IPS DF 19.7 (cell line): ENCODE measurements around the gene C12orf57.

Source experiments
- DNase-seq: peaks from one replicate; pipeline ENCODE4 v3.0.0-alpha.2; 2013; ENCODE audit warnings: low read depth, low spot score

Gene C12orf57

DNA sequence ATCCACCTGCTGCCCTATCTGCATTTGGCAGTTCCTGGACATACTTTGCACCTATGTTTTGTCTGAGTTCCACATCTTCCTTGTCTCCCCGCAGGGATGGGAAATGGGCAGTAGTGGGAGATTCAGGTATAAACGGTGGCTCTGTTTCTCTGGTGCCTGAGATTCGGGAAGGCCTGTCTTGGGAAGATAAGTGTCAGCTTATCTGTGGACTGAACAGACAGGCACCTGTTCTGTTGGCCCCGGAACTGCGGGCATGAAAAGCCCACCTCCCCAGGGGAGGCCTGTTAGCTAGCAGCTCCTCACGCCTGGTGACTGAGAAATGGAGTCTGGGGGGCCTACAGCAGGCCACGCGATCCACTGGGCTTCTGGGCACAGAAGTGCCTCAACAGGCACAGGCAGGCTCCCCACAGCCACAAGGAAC, 20.8 kb downstream of the C12orf57 start:
- DNase-seq: no peak

DNA sequence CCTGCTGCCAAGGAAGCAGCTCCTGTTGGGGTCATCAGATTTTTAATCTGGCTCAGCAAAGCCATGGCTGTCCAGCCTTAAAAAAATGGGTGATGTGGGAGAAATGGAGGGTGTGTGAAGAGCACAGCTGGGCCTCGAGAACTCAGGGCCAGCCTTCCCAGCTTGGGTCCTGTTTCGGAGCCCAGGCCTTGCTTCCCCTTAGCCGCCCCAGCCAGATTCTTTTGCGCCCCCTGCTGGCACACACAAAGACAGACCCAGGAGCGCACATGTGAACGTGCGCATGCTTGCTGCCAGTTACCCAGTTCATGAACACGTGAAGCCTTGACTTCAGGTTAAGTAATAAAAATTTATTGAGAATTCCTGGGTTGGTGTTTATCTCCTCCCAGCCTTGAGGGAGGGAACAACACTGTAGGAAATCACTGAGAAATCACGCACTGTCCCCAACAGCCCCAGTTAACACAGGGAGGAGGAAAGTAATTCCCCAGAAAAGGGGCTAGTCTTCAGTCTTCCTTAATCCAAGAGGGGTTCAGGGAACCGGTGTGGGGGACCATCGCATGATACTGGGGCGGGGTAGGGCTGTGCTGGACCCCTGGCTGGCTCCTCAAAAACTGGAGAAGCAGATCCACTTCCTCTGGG, 21.3 kb downstream of the C12orf57 start:
- no peak for DNase-seq

DNA sequence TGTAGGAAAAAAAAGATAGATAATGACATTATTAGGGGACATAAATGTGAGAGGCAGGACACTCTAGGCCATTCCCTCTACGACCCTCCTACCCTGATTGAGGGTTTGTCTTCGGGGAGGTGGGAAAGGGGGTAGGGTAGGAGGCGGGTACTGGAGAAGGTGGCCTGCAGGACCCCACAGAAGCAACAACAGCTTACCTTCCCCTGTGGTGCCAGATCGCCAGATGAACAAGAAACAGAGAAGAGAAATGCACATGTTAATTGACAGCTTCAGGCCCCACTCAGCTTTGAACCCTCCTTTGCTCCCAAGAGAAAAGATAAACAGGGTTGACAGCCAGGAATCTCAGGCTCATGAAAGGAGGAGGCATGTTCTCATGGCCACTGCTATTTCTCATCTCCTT, 21.9 kb downstream of the C12orf57 start:
- DNase-seq: no peak

DNA sequence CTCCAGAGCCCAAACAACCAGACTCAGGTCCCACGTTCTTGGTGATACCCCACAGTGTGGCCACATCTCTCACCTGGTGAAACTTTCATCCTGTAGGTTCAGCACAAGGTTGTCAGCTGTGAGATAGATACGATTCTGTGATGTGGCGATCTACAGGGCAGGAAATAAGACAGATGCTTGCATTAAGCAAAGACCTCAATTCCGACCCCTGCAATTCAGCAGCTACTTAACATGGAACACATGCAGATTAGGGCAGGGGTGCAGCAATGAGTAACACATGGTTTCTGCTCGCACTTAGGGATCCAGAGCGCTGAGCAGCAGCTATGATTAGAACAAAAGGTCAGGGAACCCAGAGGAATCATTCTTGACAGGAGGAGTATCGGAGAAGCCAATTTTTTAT, 22.5 kb downstream of the C12orf57 start:
- no peak for DNase-seq

DNA sequence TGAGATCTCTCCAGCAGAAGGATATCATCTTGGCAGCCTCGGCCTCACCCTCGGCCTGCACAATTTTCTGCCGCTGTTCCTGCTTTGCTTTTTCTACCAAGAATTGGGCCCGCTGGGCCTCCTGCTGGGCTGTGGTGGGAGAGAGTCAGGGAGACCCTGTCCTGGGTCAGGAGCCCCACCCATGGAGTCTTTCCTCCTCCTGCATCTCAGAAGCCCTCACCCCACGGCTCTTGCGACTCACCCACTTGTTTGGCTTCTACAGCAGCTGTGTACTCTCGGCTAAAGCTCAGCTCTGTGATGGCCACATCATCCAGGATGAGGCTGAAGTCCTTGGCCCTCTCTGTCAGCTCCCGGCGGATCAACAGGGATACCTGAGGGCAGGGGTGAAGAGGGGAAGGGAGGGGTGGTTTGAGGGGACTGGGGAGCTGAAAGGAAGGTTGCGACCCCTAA, 23.9 kb downstream of the C12orf57 start:
- DNase-seq: no peak

DNA sequence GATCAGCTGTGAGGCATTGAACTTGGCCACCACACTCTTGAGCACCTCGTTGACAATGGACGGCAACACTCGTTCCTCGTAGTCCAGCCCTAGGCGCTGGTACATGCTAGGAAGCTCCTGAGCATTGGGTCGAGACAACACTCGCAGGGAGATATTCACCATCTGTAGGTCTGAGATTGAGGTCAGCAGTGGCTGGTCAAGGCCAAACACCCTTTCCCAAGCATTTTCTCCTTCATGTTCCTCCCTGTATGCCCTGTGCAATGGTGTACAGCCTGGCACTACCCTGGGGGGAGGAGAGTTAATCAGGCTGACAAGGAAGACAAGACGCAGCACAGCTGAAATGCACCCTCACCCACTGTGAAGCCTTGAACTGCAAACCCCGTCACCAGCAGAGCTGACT, 24.6 kb downstream of the C12orf57 start:
- no peak for DNase-seq

DNA sequence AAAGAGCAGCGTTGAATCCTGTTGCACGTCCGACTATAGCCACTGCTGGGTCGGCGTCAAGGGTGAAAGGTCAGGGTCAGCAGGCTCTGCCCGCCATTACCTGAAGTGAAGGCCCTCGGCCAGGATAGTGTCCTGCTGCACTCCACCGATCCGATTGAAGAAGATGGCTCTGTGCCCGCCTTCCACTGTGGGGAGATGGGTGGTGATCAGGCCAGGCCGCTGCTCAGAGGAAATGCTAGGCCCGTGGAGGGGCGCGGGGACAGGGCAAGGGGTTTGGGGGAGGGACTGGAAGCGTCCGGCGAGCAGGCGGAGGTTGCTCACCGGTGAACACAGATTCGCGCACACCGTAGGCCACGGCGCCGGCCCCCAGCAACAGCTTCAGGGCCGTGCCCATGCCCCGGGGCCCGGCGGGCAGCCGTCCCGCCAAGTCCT, 26.3 kb downstream of the C12orf57 start:
- no peak for DNase-seq

DNA sequence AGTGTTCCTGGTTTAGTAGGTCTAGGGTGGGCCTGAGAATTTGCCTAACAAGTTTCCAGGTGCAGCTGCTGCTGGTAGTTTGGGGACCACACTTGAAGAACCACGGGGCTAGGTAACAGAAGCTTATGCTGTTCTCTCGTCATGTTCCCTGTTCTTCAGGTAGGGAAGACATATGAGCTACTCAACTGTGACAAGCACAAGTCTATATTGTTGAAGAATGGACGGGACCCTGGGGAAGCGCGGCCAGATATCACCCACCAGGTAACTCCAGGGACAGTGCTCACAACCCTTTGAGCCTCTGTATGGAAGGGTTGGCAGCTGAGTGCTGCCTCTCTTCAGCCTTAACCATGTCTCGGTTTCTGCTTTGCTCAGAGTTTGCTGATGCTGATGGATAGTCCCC, 30.4 kb downstream of the C12orf57 start:
- no peak for DNase-seq

DNA sequence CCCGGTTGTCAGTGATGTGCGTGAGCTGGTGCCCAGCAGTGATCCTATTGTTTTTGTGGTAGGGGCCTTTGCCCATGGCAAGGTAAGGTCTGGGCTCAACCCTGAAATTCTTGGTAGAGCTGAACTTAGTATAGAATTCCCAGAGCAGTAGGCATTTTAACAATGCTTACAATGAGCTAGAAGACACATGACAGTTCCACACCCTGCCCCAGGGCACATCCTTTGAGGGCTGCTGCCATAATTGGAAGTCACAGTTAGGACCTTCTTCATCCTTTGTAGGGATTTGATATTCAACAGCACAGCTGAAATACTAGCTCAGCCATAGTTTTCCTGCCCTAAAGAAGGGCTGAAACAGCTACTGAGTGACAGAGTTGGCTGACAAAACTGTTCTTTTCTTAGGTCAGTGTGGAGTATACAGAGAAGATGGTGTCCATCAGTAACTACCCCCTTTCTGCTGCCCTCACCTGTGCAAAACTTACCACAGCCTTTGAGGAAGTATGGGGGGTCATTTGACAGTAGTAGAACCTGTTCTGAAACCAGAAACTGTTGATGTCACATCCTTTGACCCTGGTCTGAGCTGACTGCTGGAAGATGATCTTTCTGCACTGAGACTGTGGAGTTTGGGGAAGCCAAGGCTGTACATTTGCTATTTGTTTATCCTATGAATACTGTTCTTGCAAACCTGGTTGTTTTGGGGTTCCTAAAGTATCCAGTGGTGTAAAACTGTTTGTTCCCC, 31.6 kb downstream of the C12orf57 start:
- no peak for DNase-seq

DNA sequence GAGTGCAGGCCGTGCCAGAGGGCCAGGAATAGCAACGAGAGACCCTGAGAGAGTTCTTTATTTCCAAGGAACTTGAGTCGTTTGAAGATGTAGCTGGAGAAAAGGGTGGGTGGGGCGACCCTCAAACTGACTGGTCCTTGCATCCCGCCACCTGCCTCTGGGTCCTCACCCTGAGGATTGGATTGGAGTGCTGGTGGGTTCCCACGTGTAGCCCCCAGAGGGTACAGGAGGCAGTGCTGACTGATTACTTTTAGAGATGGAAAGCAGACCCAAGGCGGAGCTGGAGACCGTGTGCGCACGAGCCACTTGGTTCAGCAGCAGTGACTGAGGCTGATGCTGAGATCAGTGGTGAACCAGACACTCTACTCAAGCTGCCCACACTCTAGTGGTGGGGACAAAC, 33.8 kb downstream of the C12orf57 start:
- DNase-seq: no peak

DNA sequence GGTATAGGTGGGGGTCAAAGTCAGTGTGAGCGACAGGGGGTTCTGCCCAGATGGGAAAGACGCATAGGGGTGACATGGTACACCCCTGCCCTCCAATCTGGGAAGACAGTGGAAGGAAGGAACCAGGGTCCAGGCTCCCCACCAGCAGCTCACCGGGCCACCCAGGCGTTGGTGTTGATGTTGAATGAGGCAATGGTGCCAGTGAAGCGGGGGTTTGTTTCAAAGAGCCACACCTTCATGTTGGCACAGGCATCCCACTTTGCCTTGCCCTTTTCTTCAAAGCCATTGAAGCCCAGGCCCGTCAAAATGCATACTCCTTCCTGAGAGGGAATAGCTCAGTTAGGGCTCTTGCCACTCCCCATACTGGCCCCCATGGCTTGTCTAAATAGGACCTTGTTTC, 34.4 kb downstream of the C12orf57 start:
- DNase-seq: no peak

DNA sequence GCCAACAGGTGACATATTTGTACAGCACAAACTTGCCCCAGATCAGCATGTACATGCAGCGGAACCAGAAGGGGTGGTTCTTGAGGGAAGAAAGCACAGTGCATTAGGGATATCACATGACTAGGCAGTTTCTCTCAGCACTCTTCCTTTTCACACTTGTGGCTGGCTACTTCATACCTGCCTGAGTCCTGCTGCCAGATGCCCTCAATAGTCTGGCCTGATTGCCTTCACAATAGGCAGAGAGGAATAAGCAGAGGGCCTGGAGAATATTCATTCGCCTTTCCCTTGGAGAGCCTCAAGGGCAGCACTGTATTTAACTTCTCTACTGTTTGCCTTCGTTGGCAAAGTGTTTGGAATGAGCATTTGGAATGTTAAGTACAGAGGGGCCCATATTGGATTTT, 34.8 kb downstream of the C12orf57 start:
- DNase-seq: no peak

DNA sequence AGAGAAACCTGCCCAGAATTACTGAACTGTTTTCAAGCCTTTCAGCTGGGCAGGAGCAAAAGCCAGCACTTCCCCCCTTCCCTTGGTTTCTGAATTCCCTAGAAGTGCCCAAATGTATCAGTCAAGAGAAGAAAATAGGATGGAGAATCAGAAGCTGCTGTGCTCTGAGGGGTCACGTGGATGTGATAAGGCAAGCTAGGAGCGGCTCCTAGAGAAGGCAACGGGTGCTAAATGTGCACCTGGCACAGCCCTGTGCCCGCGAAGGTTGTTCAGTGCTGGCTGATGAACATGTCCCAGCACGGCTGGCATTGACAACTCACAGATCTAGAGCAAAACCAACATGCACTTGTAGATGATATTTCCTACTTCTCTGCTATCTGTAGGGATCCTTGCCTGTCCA, 35.2 kb downstream of the C12orf57 start:
- no peak for DNase-seq

DNA sequence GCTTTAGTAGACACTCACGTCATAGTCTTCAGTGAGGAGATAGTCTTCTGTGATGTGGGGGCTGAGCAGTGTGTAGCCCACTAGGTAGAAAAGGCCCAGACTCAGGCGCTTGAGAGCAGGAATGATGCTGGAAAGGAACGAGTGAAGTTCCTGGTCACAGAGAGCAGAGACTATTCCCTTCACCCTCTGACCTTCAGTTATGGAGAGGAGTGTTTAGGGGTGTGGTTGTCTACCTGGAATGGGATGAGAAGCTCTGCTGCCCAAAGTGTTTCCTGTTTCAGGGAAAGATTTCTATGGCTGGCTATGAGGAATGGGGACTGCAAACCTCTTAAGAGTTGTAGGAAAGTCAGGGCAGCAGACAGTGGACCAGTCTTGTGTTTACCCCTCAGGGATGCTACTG, 35.6 kb downstream of the C12orf57 start:
- no peak for DNase-seq

DNA sequence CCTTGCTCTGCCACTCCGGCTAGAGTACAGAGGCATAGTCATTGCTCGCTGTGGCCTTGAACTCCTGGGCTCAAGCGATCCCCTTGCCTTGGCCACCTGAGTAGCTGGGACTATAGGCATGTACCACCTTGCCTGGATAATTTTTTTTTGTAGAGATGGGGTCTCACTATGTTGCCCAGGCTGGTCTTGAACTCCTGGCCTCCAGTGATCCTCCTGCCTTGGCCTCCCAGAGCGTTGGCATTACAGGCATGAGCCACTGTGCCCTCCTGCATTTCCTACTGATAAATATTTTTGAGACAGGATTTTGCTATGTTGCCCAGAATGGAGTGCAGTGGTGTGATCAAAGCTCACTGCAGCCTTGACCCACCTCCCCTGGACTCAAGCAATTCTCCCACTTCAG, 36.3 kb downstream of the C12orf57 start:
- DNase-seq: no peak

DNA sequence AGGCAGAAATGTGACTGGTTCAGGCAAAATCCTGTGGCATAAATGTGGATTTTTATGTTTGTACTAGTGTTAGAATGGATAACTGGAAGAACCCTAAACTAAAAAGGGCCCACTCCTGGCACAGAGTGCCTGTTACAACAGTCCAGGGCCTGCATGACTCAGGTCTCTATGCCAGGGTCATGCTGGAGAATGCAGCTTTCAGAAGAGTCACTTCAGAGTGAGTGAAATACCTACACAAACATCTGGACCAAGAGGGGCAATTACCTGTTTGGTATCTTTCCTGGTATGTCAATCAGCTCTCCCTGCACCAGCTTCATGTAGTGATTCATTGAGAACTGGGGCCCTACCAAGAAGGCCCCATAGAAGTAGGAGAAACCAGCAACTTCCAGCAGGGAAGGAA, 36.9 kb downstream of the C12orf57 start:
- DNase-seq: no peak

DNA sequence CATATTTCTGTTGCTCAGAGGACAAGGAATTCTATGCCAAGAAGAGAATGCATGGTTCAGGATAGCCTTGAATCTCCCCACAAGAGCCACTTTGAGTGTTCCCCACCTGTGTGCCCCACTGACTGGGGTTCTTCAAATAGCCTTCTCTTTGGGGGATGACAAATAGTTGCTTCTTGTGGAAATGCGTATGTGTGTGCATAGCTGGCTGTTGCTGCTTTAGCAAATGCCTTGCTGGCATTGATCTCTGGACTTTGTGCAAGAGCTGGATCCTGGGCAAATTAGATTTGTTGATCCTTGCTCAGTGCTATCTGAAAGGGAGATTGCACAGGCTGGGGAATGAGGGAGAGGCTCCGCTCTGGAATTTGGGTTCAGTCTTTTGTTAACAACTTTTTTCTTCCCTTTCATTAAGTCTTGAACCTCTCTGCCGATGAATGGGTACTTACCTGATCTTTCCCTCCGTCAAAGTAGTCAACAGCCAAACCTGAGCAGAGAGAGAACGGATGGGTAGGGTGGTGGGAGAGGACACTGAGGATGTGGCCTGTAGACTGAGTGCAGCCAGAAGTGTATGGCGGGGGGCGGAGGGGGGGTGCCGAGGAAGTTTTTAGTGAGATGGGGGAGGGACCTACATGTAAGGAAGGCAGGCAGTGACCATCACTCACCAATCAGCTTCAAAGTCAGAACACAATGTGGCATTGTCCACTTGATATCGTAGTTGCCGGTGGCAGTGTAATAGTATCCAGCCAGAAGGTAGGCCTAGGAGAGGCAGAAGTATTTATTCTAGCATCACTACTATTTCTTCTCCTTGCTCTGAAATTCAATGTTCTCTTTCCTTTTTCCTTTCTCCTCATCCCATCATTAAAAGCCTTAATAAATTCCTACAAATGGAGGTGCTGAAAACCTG, 37.6 kb downstream of the C12orf57 start:
- DNase-seq: no peak

DNA sequence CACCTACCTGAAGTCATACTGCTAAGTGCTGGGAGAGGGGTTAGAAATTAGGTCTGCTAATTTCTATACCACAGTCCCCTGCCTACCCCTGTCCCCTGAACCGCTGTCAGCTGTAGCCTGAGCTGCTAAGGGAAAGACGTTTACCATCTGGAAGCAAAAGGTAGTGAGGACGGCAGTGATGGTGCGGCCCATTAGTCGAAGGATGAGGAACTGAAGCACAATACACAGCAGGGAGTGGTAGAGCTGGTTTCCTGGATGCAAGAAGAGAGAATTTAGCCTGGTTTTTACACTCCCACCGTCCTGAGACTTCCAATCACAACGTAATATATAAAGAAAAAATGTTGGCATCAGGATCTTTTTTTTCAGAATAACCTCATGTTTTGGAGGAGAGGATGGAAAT, 38.7 kb downstream of the C12orf57 start:
- no peak for DNase-seq

DNA sequence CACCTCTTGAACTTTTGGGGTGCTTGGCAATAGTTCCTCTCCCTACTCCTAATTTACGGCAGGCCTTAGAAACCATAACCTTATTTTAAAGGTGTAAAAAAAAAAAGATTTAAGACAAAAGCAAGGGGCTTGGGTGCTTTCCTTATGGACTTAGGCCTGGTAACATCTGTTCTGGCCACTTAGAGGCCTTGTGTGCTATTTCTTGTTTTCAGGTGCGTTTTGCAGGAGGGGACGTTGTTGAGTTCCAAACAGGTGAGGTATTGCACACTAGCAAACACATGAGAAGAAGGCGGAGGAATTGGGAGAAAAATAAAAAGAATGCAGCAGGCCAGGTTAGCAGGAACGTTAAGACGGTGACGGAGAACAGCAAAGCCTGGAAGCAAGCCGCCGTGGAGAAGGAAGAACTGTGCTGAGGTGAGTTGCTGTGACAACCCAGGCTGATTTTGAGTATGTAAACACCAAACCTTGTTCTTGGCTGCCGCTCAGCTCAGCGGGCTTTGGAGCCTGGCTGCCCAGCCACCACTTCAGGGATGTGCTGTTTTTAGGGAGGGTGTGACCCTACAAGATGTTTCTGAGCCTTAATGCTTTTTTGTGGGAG, 44.2 kb downstream of the C12orf57 start:
- no peak for DNase-seq
